ENCODE data around the gene TSSC4. TPM values are rescaled to one million over a fixed set of nuclear protein-coding genes. Genes with fewer than 3 reads are reported as not detected.

Gene TSSC4
- total RNA-seq, 1 experiment from 2014 or later = 47.1 TPM

GRCh38 chr11:2415601-2416380 lies 15.2 kb downstream of the TSSC4 start:
- ATAC-seq = no peak
- Histone ChIP-seq H3K9ac (ENCODE audit: low read length) (no peak overlapping the region), H3K27me3 (ENCODE audit: insufficient read depth, low read length) (no peaks in the 10 kb centered on the region), H3K36me3 (ENCODE audit: control insufficient read depth in 1 of 2, insufficient read depth in 2 of 2, low read length in 2 of 2) (no peaks in the 10 kb centered on the region), H3K79me2 (ENCODE audit: insufficient read depth, low read length) (no peaks in the 10 kb centered on the region), H2AFZ (ENCODE audit: low read depth, low read length, poor library complexity, severe bottlenecking) (no peak overlapping the region), H4K20me1 (ENCODE audit: insufficient read depth) (no peaks in the 10 kb centered on the region), H3K9me3 (ENCODE audit: control insufficient read depth in 1 of 2, insufficient read depth in 1 of 2, low read depth in 1 of 2, low read length in 2 of 2) (no peaks in the 10 kb centered on the region), H3K4me1 (ENCODE audit: control insufficient read depth in 1 of 2, insufficient read depth in 2 of 2, low read length in 2 of 2) (peaks cover 0 to 12% of the 10 kb centered on the region in 2 experiments; a peak in 2 of 4 replicates), H3K4me3 (replicated peaks in 1 of 2; ENCODE audit: low read depth in 1 of 2, low read length in 2 of 2) (no peak overlapping the region), H3K27ac (ENCODE audit: low read depth, low read length) (no peak overlapping the region), H3K9me2 (ENCODE audit: insufficient read depth) (no peaks in the 10 kb centered on the region), H3K4me2 (ENCODE audit: low read length) (no peak overlapping the region)
- POLR2A ChIA-PET = no interaction called here
- TF ChIP-seq CEBPB (IDR thresholded peaks at IDR 0.05; ENCODE audit: low read depth) (no peak), JUND (IDR thresholded peaks at IDR 0.05) (no peak), SIN3A (IDR thresholded peaks at IDR 0.05; ENCODE audit: low read depth) (no peak)
- TF ChIP-seq, protein P1, sequence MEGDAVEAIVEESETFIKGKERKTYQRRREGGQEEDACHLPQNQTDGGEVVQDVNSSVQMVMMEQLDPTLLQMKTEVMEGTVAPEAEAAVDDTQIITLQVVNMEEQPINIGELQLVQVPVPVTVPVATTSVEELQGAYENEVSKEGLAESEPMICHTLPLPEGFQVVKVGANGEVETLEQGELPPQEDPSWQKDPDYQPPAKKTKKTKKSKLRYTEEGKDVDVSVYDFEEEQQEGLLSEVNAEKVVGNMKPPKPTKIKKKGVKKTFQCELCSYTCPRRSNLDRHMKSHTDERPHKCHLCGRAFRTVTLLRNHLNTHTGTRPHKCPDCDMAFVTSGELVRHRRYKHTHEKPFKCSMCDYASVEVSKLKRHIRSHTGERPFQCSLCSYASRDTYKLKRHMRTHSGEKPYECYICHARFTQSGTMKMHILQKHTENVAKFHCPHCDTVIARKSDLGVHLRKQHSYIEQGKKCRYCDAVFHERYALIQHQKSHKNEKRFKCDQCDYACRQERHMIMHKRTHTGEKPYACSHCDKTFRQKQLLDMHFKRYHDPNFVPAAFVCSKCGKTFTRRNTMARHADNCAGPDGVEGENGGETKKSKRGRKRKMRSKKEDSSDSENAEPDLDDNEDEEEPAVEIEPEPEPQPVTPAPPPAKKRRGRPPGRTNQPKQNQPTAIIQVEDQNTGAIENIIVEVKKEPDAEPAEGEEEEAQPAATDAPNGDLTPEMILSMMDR (IDR thresholded peaks at IDR 0.05 in 2 of 3, conservative IDR thresholded peaks at IDR 0.05 in 1 of 3; ENCODE audit: borderline replicate concordance in 1 of 3, insufficient read depth in 1 of 3, low read depth in 2 of 3, low read length in 2 of 3) = peak in 2 of 3 experiments; percentile 32 to 38; a peak in 3 of 6 replicates
- intact Hi-C loops (cut with micrococcal nuclease) = no loop called here
- DNase-seq (ENCODE audit: low read depth, low spot score) = no peak
- no TSS peak for BruUV-seq (replicated peaks)
- CTCF ChIA-PET = no interaction called here
- RAD21 ChIA-PET (ENCODE audit: low non-redundant PET in 1 of 2, low total read pairs in 2 of 2, uncharacterized antibody in 2 of 2, unreplicated experiment in 2 of 2) = no interaction called here

- CTCF ChIA-PET = interaction anchor here (5.5 kb wide), 1 partner anchor 112 kb away, joined by 225 read pairs; no protein-coding TSS in a partner anchor
- Histone ChIP-seq H3K27ac (ENCODE audit: low read depth, low read length) (no peak overlapping the region), H3K9me3 (ENCODE audit: control insufficient read depth in 1 of 2, insufficient read depth in 1 of 2, low read depth in 1 of 2, low read length in 2 of 2) (no peaks in the 10 kb centered on the region), H3K9ac (ENCODE audit: low read length) (no peak overlapping the region), H4K20me1 (ENCODE audit: insufficient read depth) (no peaks in the 10 kb centered on the region), H3K4me3 (replicated peaks in 1 of 2; ENCODE audit: low read depth in 1 of 2, low read length in 2 of 2) (no peak overlapping the region), H3K36me3 (ENCODE audit: control insufficient read depth in 1 of 2, insufficient read depth in 2 of 2, low read length in 2 of 2) (no peaks in the 10 kb centered on the region), H3K79me2 (ENCODE audit: insufficient read depth, low read length) (no peaks in the 10 kb centered on the region), H3K9me2 (ENCODE audit: insufficient read depth) (no peaks in the 10 kb centered on the region), H3K4me1 (ENCODE audit: control insufficient read depth in 1 of 2, insufficient read depth in 2 of 2, low read length in 2 of 2) (peaks cover 0 to 13% of the 10 kb centered on the region in 2 experiments; a peak in 2 of 4 replicates), H2AFZ (ENCODE audit: low read depth, low read length, poor library complexity, severe bottlenecking) (no peak overlapping the region), H3K27me3 (ENCODE audit: insufficient read depth, low read length) (no peaks in the 10 kb centered on the region), H3K4me2 (ENCODE audit: low read length) (no peak overlapping the region)
- ATAC-seq = no peak
- no peak for DNase-seq (ENCODE audit: low read depth, low spot score)
- BruUV-seq (replicated peaks) = no TSS peak
- intact Hi-C loops (cut with micrococcal nuclease) = no loop called here
- RAD21 ChIA-PET (ENCODE audit: low non-redundant PET in 1 of 2, low total read pairs in 2 of 2, uncharacterized antibody in 2 of 2, unreplicated experiment in 2 of 2) = no interaction called here
- POLR2A ChIA-PET = no interaction called here
- TF ChIP-seq ZNF274 (IDR thresholded peaks at IDR 0.05; ENCODE audit: low read depth, low read length) = no peak
- TF ChIP-seq ELF1 (IDR thresholded peaks at IDR 0.05; ENCODE audit: borderline replicate concordance, low read depth) = no peak
- TF ChIP-seq RAD21 (IDR thresholded peaks at IDR 0.05; ENCODE audit: low read depth) = no peak
- TF ChIP-seq CEBPB (IDR thresholded peaks at IDR 0.05; ENCODE audit: low read depth) = no peak
- no peak for TF ChIP-seq REST (IDR thresholded peaks at IDR 0.05; ENCODE audit: low read depth)
- TF ChIP-seq ZFX (IDR thresholded peaks at IDR 0.05) = no peak
- no peak for TF ChIP-seq EZH2 (IDR thresholded peaks at IDR 0.05)
- no peak for TF ChIP-seq YY1 (IDR thresholded peaks at IDR 0.05; ENCODE audit: extremely low read depth, insufficient replicate concordance, low read depth, low read length)
- TF ChIP-seq, protein P2, sequence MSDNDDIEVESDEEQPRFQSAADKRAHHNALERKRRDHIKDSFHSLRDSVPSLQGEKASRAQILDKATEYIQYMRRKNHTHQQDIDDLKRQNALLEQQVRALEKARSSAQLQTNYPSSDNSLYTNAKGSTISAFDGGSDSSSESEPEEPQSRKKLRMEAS (IDR thresholded peaks at IDR 0.05) = no peak
- TF ChIP-seq JUND (IDR thresholded peaks at IDR 0.05) = no peak
- no peak for TF ChIP-seq SP1 (IDR thresholded peaks at IDR 0.05; ENCODE audit: low read depth)
- no peak for TF ChIP-seq TCF7L2 (IDR thresholded peaks at IDR 0.05; ENCODE audit: borderline replicate concordance, extremely low read depth, insufficient read depth, insufficient read length)
- TF ChIP-seq CBX3 (IDR thresholded peaks at IDR 0.05; ENCODE audit: low read depth) = no peak
Observed at GRCh38 chr11:2416765-2417164, 16.2 kb downstream of the TSSC4 start.

All from HCT116 (cell line).